Nephron (organoid): Measurements from ENCODE around the gene CHPF2.

Source experiments
- H3K27ac Mint-ChIP-seq, 3 experiments: 2 replicates each; pipeline ENCODE4 v1.8.0; 2020; ENCODE audit warnings: mixed read lengths in 3 of 3, mild to moderate bottlenecking in 2 of 3, moderate library complexity in 1 of 3
- H3K27me3 Mint-ChIP-seq: 2 replicates; pipeline ENCODE4 v1.8.0; 2021; ENCODE audit warnings: low read depth, mild to moderate bottlenecking, moderate library complexity, mixed read lengths
- H3K36me3 Mint-ChIP-seq: 2 replicates; pipeline ENCODE4 v1.8.0; 2020; ENCODE audit warnings: low read depth, mixed read lengths
- H3K4me1 Mint-ChIP-seq: 2 replicates; pipeline ENCODE4 v1.8.0; 2020; ENCODE audit warnings: mixed read lengths
- H3K4me3 Mint-ChIP-seq, 3 experiments: 2 replicates each; pipeline ENCODE4 v1.8.0; 2020; ENCODE audit warnings: mild to moderate bottlenecking in 3 of 3, mixed read lengths in 3 of 3, moderate library complexity in 2 of 3
- H3K9me3 Mint-ChIP-seq: 2 replicates; pipeline ENCODE4 v1.8.0; 2020; ENCODE audit warnings: mixed read lengths
- TF ChIP-seq, protein P1 (sequence below), 3 experiments: fragments of 200-600 bp; sonication (generic); IDR thresholded peaks; one replicate each; pipeline ENCODE4 v1.5.0; 2021; ENCODE audit warnings: antibody characterized with exemption in 3 of 3; ENCODE audit not compliant: unreplicated experiment in 3 of 3

CHPF2 gene, protein sequence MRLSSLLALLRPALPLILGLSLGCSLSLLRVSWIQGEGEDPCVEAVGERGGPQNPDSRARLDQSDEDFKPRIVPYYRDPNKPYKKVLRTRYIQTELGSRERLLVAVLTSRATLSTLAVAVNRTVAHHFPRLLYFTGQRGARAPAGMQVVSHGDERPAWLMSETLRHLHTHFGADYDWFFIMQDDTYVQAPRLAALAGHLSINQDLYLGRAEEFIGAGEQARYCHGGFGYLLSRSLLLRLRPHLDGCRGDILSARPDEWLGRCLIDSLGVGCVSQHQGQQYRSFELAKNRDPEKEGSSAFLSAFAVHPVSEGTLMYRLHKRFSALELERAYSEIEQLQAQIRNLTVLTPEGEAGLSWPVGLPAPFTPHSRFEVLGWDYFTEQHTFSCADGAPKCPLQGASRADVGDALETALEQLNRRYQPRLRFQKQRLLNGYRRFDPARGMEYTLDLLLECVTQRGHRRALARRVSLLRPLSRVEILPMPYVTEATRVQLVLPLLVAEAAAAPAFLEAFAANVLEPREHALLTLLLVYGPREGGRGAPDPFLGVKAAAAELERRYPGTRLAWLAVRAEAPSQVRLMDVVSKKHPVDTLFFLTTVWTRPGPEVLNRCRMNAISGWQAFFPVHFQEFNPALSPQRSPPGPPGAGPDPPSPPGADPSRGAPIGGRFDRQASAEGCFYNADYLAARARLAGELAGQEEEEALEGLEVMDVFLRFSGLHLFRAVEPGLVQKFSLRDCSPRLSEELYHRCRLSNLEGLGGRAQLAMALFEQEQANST

DNA sequence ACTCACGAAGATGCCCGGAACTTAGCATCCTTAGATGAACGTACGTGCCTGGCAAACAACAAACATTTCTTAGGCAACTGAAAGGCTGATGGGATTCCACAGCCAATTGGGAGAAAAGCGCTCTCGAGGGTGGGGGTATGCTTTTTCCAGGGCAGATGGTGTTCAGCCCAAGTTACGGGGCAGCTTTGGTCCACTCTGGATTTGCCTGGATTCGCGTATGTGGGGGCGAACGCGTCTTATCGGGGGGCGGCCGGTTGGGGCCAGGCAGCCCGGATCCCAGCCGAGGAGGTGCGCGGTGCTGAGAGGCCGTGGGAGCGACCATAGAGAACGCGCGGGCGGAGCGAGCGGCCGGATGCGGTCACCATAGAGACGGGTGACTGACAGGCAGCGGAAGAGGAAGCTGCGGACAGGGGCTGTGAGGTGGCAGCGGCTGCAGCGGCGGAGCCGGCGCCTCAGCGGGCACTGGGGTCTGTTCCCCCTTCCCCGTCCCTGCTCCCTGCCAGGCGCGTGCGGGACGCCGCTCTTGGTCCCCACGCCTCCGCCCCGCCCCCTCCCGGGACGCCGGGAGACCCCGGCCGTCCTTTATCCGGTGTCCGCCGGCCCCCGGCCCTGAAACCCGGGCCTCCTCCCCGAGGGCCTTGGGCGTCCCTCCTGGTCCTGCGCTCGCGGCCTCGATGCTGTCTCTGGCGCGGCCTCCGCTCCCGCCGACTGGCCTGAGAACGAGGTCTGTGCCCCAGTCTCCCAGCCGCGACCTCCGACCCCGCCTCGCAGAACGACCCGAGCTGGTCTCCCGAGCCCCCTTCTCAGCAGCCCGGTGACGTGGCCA lies at the start of gene CHPF2:
Gene CHPF2, plus strand, starts transcription at position 393 of the 826 bp plus-strand sequence. CDS start 1,529 bp downstream, outside the sequence.
- no peaks in the 10 kb centered on the region for H3K27me3 Mint-ChIP-seq
- peak within 1 kb of the TSS; percentile 90 to 93 (median 93) for H3K27ac Mint-ChIP-seq
- no peaks in the 10 kb centered on the region for H3K9me3 Mint-ChIP-seq
- peaks cover 28% of the 10 kb centered on the region for H3K4me1 Mint-ChIP-seq
- TF ChIP-seq, protein P1, sequence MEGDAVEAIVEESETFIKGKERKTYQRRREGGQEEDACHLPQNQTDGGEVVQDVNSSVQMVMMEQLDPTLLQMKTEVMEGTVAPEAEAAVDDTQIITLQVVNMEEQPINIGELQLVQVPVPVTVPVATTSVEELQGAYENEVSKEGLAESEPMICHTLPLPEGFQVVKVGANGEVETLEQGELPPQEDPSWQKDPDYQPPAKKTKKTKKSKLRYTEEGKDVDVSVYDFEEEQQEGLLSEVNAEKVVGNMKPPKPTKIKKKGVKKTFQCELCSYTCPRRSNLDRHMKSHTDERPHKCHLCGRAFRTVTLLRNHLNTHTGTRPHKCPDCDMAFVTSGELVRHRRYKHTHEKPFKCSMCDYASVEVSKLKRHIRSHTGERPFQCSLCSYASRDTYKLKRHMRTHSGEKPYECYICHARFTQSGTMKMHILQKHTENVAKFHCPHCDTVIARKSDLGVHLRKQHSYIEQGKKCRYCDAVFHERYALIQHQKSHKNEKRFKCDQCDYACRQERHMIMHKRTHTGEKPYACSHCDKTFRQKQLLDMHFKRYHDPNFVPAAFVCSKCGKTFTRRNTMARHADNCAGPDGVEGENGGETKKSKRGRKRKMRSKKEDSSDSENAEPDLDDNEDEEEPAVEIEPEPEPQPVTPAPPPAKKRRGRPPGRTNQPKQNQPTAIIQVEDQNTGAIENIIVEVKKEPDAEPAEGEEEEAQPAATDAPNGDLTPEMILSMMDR (IDR thresholded peaks at IDR 0.05; ENCODE audit: unreplicated experiment in 3 of 3) = no peak
- peak within 1 kb of the TSS; percentile 99 for H3K4me3 Mint-ChIP-seq
- H3K36me3 Mint-ChIP-seq = peaks cover 4% of the 10 kb centered on the region

DNA sequence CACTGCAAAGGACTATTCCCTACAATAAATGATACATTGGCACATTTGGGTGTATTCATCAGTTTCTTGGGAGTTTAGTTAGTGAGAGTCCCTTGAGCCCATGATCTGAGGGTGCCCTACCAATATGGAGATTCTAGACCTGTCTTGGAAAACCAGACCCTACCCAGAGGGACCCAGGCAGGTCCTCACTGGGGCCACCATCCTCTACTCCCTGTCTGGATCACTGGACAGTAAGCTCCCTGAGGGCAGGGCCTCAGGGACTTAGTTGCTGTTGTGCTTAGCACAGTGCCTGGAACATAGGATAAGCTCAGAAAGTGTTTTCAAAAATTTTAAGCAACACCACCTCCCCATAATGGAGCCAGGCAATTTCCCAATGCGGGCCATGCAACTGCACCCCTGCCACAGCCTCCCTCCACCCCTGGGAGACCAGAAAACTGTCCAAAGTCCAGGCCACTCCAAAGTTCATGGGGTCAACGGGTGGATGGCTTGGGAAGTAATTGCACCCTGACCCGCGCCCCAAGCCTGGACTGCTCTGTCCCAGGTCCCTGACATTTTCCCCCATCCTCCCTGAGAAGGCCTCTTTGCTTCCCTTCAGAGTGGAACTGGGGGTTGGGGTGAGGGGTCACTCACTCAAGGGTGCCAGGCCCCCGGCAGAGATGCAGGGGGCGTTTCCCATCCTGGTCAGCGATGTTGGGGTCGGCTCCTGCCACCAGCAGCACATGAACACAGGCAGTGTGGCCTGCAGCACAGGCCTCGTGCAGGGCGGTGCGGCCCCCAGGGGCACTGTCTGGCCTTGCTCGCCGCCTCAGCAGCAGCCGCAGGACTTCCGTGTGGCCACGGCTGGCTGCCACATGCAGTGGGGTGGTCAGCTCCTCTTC lies 46.3 kb upstream of the CHPF2 start:
- H3K36me3 Mint-ChIP-seq = no peaks in the 10 kb centered on the region
- H3K4me3 Mint-ChIP-seq = no peak overlapping the region

DNA sequence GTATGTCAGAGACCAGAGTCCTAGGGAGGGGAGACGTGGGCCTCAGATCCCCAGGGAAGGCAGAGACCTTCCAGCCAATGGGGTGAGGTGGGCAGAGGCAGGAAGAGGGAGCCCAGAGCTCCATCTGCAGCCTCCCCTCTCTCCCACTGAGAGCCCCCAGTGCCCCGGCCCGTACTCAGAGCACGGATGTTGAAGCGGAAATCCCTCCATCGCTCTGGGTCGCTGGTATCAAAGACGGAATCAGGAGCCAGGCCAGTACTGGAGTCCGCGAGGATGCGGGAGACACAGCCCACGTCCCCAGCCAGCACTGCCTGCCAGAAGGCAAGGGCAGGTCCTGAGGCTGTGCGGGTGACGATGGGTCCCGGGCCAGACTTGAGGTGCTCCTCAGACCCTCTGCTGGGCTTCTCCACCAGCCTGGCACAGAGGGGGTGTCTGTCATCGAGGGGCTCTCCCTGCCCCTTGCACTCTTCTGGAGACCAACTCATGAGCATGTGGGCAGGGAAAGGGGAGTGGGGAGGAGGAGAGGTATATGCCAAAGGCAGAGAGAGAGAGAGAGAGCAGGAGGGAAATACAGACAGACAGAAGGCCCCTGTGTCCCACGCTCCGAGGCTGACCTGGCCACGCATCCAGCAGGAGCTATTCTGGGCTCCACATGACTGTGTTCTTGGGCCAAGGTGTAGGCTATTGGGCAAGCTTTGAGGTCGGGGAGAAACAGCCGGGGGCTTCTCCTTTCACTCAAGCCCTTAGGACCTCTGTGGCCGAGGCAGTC lies 45.5 kb upstream of the CHPF2 start, which contains the start of gene ASB10:
Gene ASB10, minus strand, starts transcription at position 611 of the 769 bp plus-strand sequence. Its CDS starts 120 bp downstream, at position 491.
- Mint-ChIP-seq H3K4me1 (peaks cover 4% of the 10 kb centered on the region), H3K27me3 (peaks cover 36% of the 10 kb centered on the region), H3K36me3 (no peaks in the 10 kb centered on the region), H3K4me3 (no peak within 1 kb of the TSS), H3K9me3 (no peaks in the 10 kb centered on the region), H3K27ac (no peak within 1 kb of the TSS)
- TF ChIP-seq, protein P1 (IDR thresholded peaks at IDR 0.05; ENCODE audit: unreplicated experiment in 3 of 3) = no peak

More for the DNA sequence above, 46.3 kb upstream of the CHPF2 start:
- H3K4me1 Mint-ChIP-seq = peaks cover 4% of the 10 kb centered on the region
- H3K27me3 Mint-ChIP-seq = peaks cover 35% of the 10 kb centered on the region
- TF ChIP-seq, protein P1 (IDR thresholded peaks at IDR 0.05; ENCODE audit: unreplicated experiment in 3 of 3) = no peak
- H3K27ac Mint-ChIP-seq = no peak overlapping the region
- H3K9me3 Mint-ChIP-seq = no peaks in the 10 kb centered on the region

DNA sequence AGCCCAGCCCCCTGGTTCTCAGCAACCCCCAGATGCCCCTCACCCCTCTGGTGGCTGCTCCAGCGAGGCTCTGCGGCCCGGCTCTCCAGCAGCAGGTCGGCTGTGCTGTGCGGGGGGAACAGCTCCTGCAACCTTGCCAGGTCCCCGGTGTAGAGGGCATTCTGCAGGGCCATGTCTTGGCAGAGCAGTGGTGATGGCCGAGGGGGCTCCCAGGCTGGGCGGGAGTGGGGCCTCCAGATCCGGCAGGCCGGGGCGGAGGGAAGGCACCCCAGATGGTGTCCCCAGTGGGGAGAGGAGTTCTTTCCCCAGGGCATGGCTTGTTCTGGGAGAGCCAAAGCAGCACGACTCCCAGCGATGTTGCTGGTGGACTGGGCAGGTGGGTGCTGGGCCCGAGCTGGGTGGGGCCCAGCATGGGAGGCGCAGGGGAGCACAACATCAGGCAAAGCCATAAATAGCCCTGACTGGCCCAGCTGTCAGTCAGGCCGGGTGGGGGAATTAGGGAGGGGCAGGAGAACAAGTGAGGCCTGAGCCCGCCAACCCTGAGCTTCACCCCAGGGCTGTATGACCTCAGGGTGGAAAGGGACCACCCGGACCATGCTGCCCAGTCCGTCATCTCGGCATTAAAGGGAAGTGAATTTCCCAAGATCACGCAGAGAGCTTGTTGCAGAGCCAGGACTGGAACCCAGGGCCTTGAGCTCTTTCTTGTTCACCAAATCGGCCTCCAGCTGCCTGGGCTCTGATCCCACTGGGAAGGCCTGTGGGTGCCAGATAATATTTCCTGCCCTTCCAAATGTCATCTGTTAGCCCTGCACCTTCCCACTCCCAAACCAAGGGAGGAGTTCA lies 44.7 kb upstream of the CHPF2 start:
- TF ChIP-seq, protein P1 (IDR thresholded peaks at IDR 0.05; ENCODE audit: unreplicated experiment in 3 of 3) = no peak
- Mint-ChIP-seq H3K4me3 (no peak overlapping the region), H3K9me3 (no peaks in the 10 kb centered on the region), H3K27me3 (peaks cover 33% of the 10 kb centered on the region), H3K27ac (no peak overlapping the region), H3K36me3 (no peaks in the 10 kb centered on the region), H3K4me1 (peaks cover 4% of the 10 kb centered on the region)
